ENCODE measurements around the gene TERF2IP.

The TERF2IP gene

DNA sequence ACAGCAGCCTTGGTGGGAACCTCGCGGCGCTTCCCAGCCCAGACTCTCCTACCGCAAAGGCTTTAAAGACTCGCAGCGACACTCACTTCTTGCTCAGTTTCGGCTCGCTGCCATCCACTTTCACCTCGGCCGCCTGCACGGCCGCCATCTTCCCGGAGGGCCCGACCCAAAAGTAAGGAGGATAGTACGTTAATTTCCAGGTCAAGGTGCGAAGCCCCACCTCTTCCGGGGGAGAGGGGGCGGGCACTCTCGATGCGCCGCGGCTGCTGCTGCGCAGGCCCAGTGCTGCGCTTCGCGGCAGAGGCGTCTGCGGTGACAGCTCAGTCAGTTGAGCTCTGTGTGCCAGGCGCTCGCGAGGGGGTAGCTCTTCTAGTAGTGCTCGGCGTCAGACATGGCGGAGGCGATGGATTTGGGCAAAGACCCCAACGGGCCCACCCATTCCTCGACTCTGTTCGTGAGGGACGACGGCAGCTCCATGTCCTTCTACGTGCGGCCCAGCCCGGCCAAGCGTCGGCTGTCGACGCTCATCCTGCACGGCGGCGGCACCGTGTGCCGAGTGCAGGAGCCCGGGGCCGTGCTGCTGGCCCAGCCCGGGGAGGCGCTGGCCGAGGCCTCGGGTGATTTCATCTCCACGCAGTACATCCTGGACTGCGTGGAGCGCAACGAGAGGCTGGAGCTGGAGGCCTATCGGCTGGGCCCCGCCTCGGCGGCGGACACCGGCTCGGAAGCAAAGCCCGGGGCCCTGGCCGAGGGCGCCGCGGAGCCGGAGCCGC lies at the start of gene TERF2IP, which contains the start of gene KARS1:
TSS of gene TERF2IP (plus strand) at position 282 of the 773 bp plus-strand sequence. CDS start at position 392, 110 bp downstream.
TSS of gene KARS1 (minus strand) at position 174 of the 773 bp plus-strand sequence. CDS start at position 148, 26 bp downstream.
- peak; percentile 96 for DNase-seq (ENCODE audit: low spot score)

DNA sequence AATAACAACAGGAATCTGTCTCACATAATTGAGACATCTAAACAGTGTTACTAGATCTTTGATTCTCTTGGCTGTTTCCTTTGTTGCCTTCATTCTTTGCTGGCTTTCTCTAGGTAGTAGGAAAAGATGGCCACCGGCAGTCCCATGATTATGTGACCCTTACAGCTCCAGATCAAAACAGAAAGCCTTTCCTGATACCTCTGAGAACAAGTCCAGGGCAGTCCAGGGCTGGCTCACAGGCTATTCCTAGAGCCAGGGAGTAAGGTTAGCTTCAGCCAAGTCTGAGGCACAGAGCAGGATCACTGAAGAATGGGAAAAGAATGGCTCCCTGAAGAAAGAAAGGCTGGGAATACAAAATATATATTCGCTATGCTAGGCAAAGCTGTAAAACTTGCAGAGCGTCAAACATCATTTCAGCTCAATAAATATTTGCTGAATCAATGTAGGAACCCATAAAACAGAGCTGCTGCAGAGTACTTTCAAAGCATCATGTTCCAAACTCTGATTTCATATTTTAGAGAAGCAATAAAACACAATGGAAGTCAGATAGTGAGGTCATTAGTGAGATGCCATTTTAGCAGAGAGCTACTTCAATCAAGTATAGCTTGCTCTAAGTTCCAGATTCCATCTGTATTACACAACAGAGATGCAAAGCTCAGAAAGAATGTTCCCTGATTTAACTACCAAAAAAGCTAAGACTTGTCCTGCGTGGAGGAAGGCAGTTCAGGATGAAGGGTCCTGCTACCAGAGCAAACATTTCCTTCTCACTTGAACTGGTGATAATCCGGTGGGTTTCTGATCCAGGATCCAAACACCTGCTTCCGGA lies 47.9 kb upstream of the TERF2IP start:
- DNase-seq (ENCODE audit: low spot score) = peak; percentile 15

GRCh38 chr16:75603241-75603640 lies 44.3 kb upstream of the TERF2IP start:
- no peak for DNase-seq (ENCODE audit: low spot score)

DNA sequence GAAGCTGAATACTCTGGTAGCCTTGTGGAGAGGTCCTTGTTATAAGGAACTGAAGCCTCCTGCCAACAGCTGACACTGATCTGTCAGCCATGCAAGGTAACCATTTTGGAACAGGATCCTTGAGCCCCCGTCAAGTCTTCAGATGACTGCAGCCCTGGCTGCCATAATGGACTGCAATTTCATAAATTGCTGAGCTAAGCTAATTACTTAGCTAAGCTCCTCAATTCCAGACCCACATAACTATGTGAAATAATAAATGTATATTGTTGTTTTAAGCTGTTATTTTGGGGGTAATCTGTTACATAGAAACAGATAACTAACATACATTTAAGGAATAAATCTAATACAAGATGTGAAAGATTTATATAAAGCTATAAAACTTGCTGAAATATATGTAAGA lies 41.1 kb upstream of the TERF2IP start:
- DNase-seq (ENCODE audit: low spot score) = no peak

- no peak for DNase-seq (ENCODE audit: low spot score)
Observed at GRCh38 chr16:75614066-75614897, 33.3 kb upstream of the TERF2IP start.

GRCh38 chr16:75615619-75616018 lies 32.0 kb upstream of the TERF2IP start:
- no peak for DNase-seq (ENCODE audit: low spot score)

- no peak for DNase-seq (ENCODE audit: low spot score)
Observed at GRCh38 chr16:75616521-75617010, 31.0 kb upstream of the TERF2IP start.

DNA sequence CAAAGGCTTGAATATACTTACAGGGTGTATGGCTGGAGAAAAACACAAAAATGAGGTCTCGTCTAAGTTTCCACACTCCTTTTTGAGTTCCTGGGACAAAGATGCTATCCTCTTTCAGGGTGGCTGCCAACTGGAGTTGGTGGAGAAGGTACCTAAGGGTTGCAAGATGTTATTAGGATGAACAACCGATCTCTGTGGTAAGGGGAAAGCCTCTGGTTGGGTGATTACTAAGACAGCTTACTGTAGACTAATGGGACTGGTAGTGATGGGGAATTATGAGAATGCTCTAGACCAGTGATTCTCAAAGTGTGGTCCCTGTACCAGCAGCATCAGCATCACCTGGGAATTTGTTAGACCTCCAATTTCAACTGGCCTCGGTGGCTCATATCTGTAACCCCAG lies 30.5 kb upstream of the TERF2IP start:
- DNase-seq (ENCODE audit: low spot score) = no peak

GRCh38 chr16:75618780-75619179 lies 28.8 kb upstream of the TERF2IP start:
- no peak for DNase-seq (ENCODE audit: low spot score)

- DNase-seq (ENCODE audit: low spot score) = no peak
Observed at GRCh38 chr16:75620326-75621169, 27.0 kb upstream of the TERF2IP start.

DNA sequence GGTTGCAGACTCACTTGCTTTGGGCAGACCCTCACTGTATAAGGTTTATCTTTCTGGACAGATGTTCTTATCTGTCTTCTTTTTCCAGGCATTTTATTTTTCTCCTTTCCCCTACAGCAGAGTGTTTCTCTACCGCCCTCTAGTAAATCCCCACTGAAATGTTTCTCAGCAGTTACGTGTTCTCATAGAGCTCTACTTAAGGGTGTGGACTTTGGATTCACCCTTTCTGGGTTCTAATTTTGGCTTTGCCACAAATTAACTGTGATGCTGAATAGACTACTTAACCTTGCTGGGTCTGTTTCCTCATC lies 26.4 kb upstream of the TERF2IP start:
- DNase-seq (ENCODE audit: low spot score) = peak; percentile 27

DNA sequence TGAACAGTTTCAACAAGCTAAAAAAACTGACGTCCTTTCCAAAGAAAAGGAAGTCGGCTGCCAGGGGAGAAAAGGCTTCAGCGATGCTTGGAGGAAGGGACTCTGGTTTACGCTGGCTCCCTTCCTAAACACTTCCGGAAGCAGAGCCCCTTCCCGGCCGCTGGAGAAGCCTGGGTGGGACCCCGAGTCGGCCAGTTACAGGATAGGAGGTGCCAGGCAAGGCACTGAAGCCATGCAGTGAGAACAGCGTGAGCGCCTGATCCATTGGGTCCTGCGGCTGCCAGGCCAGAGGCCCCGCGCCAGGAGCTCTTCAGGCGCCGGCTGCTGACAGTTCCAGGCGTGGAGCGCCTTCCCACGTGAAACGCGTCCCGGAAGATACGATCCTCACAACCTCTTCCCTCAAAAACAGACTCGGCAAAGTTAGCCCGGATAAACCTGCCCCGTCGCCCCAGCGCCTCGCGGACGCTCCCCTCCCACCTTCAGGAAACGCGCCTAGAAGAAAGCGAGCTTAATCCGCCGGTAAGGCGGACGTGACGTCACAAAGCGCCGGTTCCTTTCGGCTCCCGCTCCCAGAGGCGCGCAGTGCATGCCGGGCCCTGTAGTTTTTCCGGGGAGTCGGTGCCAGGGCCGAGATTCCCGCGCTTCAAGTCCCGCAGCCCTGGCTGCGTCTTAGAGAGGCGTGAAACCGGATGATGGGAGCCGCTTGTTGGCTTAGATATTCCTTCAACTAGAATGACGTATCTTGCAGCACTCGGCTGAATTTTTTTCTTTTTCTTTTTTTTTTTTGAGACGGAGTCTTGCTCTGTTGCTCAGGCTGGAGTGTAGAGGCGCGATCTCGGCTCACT lies 24.6 kb upstream of the TERF2IP start, which contains the start of gene ADAT1:
TSS of gene ADAT1 (minus strand) at position 521 of the 845 bp plus-strand sequence. CDS start 2,482 bp downstream, outside the sequence.
- peak; percentile 94 for DNase-seq (ENCODE audit: low spot score)

GRCh38 chr16:75624921-75625334 lies 22.6 kb upstream of the TERF2IP start:
- no peak for DNase-seq (ENCODE audit: low spot score)

GRCh38 chr16:75626806-75627205 lies 20.8 kb upstream of the TERF2IP start:
- DNase-seq (ENCODE audit: low spot score) = no peak

GRCh38 chr16:75627851-75628250 lies 19.7 kb upstream of the TERF2IP start:
- DNase-seq (ENCODE audit: low spot score) = no peak

- DNase-seq (ENCODE audit: low spot score) = no peak
Observed at GRCh38 chr16:75628351-75628750, 19.2 kb upstream of the TERF2IP start.

DNA sequence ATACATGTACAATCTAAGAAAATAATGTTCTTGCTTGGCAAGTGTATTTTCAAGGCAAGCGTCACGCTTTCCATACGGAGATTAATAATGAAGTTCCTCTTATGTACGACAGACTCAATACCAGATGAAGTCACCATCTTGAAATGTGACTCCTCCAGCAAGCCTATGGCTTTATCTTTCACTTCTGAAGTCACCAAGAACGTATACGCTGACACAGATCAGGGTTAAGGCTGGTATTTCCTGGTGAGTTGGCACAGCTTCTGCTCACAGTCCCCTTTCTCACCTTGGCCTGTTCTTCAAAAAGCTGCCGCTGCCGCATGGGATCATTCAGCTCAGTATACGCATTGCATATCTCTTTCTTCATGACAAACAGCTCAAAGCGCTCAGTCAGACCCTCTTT lies 18.4 kb upstream of the TERF2IP start:
- DNase-seq (ENCODE audit: low spot score) = no peak

GRCh38 chr16:75630052-75630451 lies 17.5 kb upstream of the TERF2IP start:
- DNase-seq (ENCODE audit: low spot score) = no peak

DNA sequence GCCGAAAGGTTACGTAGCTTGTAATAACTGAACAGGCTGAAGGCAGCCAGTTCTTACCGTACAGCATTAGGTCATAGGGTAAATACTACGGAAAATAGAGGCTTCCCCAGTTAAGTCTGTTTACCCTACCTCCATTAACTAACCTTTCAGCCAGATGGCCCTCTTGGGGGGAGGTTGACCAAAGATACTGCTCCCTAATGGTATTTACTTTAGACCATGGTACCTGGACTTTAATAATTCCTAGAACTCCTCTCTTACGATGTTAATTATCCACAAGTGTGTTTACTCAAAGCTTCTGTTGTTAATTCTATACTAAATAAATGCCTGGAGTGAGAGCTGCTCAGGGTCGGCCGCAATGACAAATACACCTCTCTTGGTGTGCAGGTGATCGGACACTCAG lies 14.7 kb upstream of the TERF2IP start:
- DNase-seq (ENCODE audit: low spot score) = no peak

DNA sequence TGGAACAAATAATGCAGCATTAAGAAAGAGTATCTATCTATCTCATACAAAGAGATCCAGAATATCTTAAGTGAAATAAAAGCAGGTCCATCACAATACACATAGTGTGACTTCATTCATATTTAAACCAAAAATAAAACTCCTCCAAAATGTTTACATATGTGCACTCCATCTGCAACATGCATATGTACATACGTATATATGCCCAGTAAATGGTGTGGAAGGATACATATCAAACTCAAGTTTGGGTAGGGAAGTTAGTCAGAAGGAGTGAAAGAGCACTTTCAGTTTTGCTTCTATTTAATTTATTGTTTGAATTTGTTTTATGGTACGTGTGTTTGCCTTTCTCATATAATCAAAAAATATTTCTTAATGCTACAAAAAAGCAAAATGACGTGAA lies 12.5 kb upstream of the TERF2IP start:
- no peak for DNase-seq (ENCODE audit: low spot score)
